Amniotic epithelial cell (primary cell): ENCODE data around the gene HS6ST3.
"Not testable (repeated sequence)": the region's sequence is repeated elsewhere in the genome, so short reads cannot be mapped to it uniquely, and the experiment has no call there.

Experiments
- DNase-seq: peaks from one replicate; pipeline ENCODE4 v3.0.0-alpha.2; 2010; ENCODE audit warnings: low read depth

The HS6ST3 gene

DNA sequence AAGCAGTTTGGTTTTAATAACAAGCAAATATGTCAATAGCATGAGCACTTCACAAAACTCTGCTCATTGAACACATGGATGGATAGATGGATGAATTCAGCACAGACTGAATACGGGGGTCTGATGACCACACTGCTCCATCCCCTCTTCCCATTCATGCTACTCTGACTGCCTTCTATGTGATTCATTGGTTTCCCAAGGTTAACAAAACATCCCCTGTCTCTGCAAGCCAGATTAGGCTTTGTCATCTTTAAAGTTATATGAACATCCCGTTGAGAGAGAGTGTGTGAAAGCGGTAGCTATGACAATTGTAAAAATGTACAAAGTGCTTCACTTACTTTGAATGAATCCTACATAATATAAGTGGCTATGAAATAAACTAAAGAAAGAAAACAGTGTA lies 651.9 kb downstream of the HS6ST3 start:
- no peak for DNase-seq

DNA sequence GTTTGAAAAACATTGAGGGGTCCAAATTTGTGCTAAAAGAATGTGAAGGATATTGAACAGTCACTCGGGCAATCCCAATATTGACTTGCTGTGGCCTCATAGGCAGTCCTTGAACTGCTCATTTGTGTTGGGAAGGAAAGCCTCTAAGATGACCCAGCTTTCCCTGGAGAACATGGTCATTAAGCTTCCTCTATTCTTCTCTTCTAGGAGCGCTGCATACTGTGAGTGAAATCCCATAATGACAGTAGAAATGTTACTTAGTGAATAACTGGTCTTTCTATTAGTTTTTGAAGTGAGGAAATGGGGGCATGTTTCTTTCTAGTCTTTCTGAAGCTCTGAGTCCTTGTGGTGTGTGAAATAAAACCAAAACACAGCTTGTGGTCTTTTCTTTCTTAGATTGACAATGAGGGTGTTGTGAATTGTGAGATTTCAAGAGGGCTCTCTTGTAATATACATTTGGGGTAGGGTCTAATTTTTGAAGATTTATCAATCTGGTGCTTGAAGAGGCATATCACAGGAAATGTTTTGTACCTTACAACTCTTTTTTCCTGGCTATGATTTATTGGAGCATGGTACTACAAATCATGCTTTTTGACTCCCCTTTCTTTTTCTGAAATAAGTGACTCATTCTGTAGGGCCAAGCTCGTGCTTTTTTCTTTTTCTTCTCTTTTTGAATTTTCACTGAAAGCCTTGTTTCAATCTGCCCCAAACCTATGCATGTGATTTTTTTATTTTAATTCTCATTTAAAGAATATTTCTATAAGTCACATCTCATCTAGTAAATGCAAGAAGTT lies 653.6 kb downstream of the HS6ST3 start:
- DNase-seq, result peak; percentile 51

DNA sequence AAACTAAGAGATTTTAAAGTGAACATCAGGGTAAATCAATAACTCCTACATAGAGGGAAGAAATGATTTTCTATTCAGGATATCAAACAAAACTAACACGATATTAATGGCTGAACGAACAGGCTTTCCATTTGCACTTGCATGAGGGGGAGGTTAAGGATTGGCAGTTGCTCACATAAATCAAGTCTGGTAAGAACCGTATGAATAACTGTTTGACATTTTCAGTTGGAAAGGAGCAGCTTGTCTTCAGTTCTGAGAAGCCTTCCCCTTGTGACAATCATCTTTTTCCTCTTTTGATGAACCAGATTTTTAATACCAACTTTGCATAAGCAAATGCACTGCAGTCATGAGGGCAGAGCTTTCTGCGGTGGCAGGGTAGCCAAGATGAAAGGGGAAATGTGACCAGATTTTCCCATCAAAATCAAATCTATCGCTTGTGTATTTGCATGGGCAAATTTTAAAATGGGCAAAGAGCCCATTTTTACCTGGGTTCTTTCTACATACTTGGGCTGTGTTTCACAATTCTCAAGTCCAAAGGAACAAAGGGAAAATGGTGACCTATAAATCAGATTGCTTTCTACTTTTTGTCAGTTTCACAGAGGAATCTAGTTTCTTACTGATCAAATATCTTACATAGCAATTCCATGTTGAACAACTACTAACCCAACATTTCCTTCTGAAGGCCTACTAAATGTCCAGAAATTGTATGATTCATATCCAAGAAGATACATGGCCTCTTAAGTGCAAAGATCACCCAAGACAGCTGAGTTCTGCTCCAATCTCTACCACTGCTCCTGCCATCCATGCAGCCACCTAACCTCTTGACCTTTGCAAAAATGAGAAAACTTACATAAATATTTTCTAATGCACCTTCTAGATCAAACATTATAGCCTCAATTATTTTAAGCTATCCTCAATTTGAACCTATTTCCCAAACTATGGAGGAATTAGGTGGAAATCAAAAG lies 654.7 kb downstream of the HS6ST3 start:
- no peak for DNase-seq

DNA sequence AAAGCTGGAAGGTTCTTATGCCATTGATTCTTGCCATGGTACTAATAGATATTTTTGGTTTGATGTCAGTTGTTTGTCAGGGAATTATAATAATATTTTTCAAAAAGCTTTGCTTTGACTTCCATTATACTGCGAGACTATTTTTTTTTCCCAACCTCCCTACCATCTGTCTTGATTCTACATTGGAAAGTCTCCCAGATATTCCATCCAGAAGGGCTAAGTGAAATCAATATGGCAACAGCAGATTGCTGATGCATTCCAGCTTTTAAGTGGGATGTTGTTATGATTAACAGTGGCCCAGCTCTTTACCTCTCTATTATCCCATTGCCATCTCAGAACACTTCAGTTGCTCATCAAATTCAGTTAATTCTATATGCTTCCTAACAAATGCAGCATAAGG lies 657.0 kb downstream of the HS6ST3 start:
- DNase-seq, result no peak

DNA sequence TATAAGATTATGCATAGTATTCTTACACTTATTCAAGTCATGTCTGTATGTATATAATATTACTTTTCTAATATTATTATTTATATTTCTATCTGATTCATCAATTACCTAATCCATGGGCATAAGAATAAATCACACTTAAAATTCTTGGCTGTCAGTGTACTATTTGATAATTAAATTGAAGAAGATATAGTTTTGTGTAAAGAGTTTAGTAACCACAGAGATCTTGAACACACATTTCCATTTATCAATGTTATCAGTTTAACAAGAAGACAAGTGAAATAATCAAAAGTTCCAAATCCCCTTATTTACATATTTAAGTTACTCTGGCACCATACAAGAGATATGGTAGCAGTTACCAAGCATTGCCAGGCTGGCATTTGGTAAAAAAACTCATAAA lies 659.9 kb downstream of the HS6ST3 start:
- no peak for DNase-seq

DNA sequence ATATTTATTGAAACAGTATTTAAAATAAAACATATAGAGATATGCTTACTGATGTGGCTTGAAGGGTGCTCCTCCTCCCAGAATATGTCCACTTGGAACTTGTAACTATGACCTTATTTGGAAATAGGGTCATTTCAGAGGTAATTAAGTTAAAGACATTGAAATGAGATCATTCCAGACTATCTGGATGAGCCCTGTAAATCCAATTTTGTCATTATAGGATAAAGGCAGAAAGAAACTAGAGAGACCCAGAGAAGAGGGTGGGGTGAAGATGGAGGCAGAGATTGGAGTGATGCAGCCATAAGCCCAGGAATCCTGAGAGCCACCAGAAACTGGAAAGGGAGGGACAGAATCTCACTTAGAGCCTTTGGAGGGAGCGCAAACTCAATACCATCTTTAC lies 661.2 kb downstream of the HS6ST3 start:
- DNase-seq, result no peak

DNA sequence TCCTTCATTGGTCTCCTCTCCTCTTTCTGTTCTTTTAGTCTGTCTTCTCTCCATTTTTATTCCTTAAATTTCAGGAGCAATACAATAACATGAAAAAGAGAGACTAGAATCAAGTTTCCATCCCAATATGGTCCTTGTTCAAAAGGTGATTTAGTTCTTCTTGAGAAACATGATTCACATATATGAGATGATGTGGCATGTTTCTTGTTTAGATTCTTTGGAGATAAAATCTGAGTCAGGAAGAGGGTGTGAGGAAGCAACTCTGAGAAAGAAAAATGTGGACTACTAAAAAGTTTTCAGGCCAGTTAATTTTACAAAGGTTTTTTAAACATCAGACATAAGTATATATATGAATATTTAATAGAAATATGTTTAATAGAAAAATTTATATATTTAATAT lies 673.0 kb downstream of the HS6ST3 start:
- peak; percentile 67 for DNase-seq

DNA sequence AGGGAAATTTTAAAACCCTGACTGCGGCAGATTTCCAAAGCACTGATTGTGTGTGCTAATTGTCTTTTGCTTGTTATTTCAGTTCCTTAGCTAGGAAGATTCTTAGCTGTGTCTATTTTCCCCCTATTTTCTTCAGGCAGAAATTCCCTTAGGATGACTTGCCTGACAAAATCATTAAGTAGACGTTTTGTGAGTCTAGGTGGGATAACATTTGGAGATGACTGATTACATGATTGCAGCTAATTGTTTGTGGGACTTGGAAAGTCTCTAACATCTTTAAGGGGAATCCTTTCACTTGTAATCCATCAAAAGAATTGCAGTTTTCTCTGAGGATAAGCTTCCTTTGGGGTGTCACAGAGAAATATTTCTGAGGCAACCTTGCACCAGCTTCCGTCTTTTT lies 676.4 kb downstream of the HS6ST3 start:
- no peak for DNase-seq

DNA sequence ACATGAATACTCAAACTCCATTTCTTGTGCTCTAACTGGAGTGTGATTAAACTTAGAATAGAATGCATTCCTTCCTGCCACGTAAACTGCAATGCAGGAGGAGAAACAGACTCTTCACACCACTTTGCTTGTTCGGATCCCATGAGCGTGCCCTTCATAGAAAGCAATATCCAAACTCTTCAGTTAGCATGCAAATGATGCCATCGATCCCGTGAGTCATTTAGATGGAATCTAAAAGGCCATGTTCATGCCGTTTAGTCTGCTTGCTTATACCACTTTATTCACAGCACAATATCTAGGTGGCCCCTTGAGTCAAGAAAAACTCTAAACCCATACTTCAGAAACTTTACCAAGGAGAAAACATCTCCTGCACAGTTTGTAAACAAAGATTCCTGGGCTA lies 678.6 kb downstream of the HS6ST3 start:
- no peak for DNase-seq

DNA sequence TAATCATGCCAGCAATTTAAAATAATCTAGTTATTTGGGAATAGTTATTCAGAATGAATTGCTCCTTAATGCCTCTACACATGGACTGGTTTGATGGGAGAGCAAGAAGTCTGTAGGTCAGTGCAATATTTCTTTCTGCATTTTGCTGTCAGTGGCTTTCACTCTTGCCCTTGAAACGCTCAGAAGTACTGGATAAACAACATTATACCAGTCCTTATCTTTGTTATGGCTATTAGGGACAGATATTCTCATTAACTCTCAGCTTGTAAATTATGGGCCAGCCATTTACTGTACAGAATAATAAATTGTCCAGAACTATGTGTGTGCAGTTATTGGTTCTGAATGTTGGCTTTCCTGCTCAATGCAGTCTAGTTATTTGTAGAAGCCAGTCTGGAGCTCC lies 680.0 kb downstream of the HS6ST3 start:
- peak; percentile 56 for DNase-seq

DNA sequence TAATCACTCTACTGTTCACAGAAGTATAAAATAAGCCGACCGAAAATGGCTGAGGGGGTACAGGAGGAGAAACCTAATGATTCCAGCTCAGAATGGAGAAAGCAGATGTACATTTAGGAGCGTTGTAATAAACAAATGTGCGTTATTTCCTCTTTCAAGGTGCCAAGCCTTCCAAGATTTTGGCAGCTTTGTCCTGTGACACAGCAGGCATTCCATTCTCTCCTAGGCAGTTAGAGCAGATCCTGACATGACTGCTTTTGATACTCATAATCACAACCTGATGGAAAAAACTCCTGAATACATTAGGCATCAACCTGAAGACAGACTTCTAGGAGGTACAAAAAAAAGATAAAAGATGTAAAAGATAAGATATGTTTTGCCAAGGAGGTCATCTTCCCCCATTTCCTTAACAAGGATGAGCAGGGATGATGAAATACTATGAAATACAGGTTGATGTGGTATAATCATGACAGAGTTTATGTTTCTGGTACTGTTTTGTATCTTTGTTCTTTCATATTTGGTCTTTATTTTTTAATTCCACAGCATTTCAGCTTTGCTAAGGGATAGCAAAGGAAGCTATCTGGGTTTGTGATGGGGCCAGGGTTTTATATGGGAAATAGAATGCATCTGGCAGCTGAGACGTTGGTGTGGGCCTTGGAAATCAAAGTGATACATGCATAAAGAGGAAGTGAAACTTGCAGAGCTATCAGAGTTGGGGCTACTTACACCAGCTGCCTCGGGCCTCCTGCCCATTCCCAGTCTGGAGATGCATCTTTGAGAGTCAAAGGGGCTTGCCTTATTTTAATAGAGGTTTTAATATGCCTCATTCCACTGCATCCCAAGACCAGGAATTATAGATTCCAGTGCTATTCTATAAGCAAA lies 681.8 kb downstream of the HS6ST3 start:
- DNase-seq, result no peak

DNA sequence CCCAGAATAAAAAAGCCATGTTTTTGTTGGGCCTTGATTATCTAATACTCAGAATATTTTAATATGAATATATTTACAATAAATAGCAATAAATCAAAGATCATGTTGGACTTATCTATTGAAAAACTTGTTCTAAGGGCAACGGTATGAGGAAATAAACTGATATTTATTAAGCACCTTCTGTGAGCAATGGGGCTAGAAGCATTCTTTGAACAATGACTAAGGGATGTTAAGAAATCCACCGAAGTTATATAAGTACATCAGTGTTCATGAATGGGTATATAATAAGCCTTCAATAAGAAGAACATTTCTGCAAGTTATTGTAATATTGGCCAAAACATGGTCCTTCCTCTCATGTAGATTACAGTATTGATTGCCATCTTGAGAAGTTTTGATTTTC lies 682.5 kb downstream of the HS6ST3 start:
- peak; percentile 33 for DNase-seq

DNA sequence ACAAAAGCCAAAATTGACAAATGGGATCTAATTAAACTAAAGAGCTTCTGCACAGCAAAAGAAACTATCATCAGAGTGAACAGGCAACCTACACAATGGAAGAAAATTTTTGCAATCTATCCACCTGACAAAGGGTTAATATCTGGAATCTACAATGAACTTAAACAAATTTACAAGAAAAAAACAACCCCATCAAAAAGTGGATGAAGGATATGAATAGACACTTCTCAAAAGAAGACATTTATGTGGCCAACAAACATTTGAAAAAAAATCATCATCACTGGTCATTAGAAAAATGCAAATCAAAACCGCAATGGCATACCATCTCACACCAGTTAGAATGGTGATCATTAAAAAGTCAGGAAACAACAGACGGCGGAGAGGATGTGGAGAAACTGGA lies 688.4 kb downstream of the HS6ST3 start:
- DNase-seq, result not testable (repeated sequence)

DNA sequence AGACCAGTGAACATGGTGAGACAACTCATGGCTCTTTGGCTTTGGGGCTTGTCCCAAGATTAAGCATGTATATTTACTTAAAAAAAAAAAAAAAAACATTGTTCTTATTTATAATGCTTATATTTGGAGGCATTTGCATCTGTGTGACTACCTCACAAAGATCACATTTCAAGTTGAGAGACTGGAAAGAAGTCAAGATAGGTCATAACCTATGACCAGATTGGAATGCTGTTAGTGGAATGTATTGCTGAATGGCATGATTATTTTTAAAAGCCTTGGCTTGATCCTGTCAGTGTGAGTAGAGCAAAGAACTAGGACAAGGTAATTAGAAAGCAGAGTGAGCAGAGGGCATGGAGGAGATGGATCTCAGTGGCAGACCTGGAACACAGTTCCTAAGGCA lies 689.8 kb downstream of the HS6ST3 start:
- DNase-seq, result no peak

DNA sequence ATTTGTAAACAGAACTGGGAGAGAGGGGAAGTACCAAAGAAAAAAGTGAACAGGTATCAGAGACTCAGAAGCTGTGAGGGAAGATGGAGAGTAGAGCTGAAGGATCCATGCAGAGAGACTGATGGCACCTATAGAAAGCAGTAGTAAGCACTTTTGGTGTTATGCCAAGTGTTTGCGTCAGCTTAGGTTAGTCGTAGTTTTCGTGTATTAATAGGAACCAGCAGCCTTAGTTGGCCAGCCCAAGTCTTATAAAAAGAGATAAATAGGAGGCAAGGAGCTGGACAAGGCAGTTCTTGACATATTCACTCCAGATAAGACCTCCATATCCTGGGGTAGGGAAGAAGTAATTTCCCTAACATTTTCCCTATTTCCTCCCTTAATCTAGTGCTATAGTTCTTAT lies 690.2 kb downstream of the HS6ST3 start:
- no peak for DNase-seq

DNA sequence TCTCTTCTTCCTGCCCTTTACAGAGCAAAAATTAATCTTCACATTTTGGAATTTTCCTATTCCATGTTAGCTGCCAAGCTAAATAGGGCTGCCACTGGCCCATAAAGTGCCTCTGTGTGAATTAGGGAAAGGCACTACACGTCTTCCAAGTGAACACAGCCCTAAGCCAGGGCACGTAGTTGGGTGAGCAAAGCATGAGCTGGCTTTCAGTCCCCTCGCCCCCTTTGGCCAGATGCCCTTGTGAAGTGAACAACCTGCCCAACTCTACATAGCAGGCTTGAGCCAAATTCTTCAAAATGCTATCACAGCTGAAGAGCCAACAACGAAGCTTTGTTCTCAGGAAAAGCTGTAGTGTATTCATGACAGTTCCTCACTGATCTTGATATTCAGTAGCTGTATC lies 691.2 kb downstream of the HS6ST3 start:
- DNase-seq, result no peak

DNA sequence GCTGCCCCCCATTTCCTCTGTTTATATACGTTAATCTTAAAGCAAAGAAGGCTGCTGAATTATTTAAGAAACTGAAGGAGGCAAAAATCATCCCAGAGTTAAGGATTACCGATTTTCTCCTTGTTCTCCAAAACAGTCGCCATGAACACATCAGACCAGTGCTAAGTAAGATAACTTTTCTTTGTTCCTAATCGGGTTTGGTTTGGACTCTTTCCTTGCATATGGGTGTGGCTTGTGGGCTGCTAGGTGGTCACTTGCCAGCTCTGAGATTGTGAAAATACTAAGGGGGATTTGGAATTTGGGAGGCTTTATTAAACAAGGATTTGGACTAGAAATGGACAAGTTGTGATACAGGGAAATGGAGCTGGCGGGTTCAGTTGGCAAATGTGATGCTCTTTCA lies 692.3 kb downstream of the HS6ST3 start:
- DNase-seq, result no peak

DNA sequence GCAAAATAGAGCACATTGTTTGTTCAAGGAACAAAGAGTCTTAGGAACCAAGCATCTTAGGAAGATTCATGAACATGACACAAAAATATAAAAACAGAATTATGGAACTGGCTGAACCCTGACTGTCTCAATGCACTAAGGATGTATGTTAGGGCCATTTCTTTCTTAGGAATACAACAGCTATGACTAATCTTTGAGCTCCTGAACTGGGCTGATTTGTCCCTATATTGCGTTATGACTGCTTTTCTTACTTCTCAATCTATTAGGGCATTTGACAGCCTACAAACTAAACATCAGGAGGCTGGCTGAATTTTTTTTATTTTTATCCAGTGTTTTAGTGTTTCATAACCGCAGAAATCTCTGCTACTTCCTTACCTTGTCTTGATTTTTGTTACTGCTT lies 693.1 kb downstream of the HS6ST3 start:
- no peak for DNase-seq

DNA sequence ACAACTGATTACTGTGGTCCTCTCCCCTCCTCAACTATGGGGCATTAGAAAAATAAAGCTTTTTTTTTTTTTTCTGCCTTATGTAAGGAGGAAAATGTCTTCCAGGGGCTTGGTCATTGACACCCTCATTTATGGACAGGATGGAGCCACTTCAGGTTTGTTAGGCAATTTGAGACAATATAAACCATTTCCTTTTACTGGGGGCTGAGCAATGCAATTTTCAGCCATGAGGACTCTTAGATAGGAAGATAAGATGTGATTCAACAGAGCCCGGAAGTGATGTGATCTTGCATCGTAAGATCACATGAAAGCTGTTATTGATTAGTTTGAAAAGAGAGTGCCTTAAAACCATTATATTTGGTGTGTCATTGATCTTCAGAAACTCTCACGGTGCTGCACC lies 693.6 kb downstream of the HS6ST3 start:
- no peak for DNase-seq

DNA sequence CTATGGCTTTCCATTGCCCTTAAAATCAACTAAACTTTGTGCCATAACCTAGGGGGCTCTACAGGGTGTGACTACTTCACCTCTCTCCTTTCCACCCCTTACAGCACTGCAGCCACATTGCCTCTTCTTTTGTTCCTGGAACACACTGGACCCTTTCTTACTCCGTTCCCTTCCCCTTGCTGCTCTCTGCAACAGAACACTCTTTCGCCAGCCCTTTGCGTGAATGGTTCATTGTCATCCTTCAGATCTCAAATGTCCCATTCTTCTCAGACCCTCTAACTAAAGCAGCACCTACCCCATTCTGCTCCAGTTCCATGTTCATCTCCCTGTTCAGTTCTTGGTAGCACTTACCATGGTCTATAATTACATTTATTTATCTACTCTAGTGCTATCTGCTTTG lies 696.1 kb downstream of the HS6ST3 start:
- DNase-seq, result no peak

DNA sequence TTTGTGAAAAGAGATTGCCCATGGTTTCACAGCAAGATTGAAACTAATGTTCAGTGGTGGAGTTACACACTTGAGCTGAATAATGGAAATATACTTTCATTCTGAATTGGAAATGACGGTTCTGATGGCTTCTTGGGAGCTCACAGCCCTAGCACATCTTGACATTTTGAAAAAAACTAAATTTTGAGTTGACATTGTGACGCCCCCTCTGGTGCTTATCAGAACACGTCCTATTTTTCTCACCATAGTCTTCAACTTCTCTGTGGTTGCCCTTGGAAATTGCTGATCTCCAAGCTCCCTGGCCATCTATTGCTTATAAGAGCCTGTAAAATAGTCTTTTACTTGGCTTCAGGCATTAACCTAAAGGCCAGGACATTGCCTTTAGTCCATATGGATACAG lies 702.3 kb downstream of the HS6ST3 start:
- no peak for DNase-seq

DNA sequence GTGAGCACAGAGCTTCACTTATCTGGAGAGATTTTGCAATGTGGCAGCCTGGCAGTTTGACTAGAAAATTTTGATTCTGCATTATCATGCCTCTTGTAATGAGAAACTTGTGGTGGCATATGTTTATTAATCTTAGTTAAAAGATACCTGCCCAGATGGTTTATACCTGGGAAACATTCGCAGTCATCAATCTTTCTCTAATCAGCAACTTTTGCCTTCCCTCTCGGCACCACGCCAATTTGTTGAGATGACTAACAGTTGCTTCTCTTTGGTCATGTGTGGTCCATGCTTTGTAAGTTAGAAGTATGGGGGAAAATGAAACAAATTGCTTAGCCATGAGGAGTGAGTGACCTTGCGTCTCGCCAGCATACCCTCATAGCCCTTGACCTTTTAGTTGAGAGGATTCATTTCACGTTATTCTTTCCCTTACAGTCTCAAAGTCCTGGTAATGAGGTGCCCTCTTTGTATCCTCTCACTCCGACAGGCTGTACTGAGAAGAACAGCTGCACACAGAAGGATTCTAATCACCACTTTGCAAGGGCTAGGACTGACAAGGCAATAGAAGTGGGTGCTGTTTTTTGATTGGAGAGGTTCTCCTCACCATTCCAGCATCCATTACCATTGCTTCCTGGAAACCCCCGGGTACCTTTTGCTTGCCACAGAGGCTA lies 703.0 kb downstream of the HS6ST3 start:
- DNase-seq, result peak; percentile 73
